ENCODE results near the gene GSTA1. TPM values are rescaled to one million over a fixed set of nuclear protein-coding genes. Genes with fewer than 3 reads are reported as not detected.
A peak's percentile ranks its signal among the peaks of the same experiment; 100 is the strongest.
"Not testable (repeated sequence)": the region's sequence is repeated elsewhere in the genome, so short reads cannot be mapped to it uniquely, and the experiment has no call there.

The GSTA1 gene
- total RNA-seq, 3 donors from 2014 or later = 0.89 to 4.1 (median 1.1) TPM

GRCh38 chr6:52839124-52840055 is 35.8 kb upstream of the GSTA1 start:
- no peaks in the 10 kb centered on the region for H3K36me3 ChIP-seq (ENCODE audit: low read depth)
- no peaks in the 10 kb centered on the region for H3K4me1 ChIP-seq (ENCODE audit: low read depth)
- DNase-seq = peak in 2 of 3 donors; percentile 56 to 65
- H3K4me3 ChIP-seq = no peak overlapping the region
- peak; percentile 52 for TF ChIP-seq CTCF (IDR thresholded peaks at IDR 0.05)
- intact Hi-C loops (cut with DNase I, micrococcal nuclease) = no loop called here
- no peaks in the 10 kb centered on the region for H3K9me3 ChIP-seq
- ATAC-seq = peak; percentile 99

- ATAC-seq (no peak), DNase-seq (no peak)
- no peak overlapping the region for H3K4me3 ChIP-seq
- intact Hi-C loops (cut with DNase I, micrococcal nuclease) = no loop called here
- no peaks in the 10 kb centered on the region for H3K36me3 ChIP-seq (ENCODE audit: low read depth)
- no peaks in the 10 kb centered on the region for H3K4me1 ChIP-seq (ENCODE audit: low read depth)
- no peaks in the 10 kb centered on the region for H3K9me3 ChIP-seq
- TF ChIP-seq CTCF (IDR thresholded peaks at IDR 0.05) = no peak
Observed at GRCh38 chr6:52834481-52834880, 30.9 kb upstream of the GSTA1 start.

- H3K4me3 ChIP-seq; H3K4me1 ChIP-seq (ENCODE audit: low read depth); H3K36me3 ChIP-seq (ENCODE audit: low read depth); DNase-seq; H3K9me3 ChIP-seq; intact Hi-C loops (cut with DNase I, micrococcal nuclease); ATAC-seq: not testable (repeated sequence)
Observed at GRCh38 chr6:52830869-52831268, 27.3 kb upstream of the GSTA1 start.

- Histone ChIP-seq H3K9me3 (no peaks in the 10 kb centered on the region), H3K4me1 (ENCODE audit: low read depth) (no peaks in the 10 kb centered on the region), H3K4me3 (no peak overlapping the region), H3K36me3 (ENCODE audit: low read depth) (no peaks in the 10 kb centered on the region)
- intact Hi-C loops (cut with DNase I, micrococcal nuclease) = no loop called here
- no peak for ATAC-seq
- TF ChIP-seq CTCF (IDR thresholded peaks at IDR 0.05) = no peak
- no peak for DNase-seq
Observed at GRCh38 chr6:52829046-52829817, 25.6 kb upstream of the GSTA1 start.

- intact Hi-C loops (cut with DNase I, micrococcal nuclease); ATAC-seq; H3K36me3 ChIP-seq (ENCODE audit: low read depth): not testable (repeated sequence)
Observed at GRCh38 chr6:52828621-52829020, 25.0 kb upstream of the GSTA1 start.

GRCh38 chr6:52827073-52827783 is 23.6 kb upstream of the GSTA1 start:
- ATAC-seq; H3K4me3 ChIP-seq; H3K36me3 ChIP-seq (ENCODE audit: low read depth); H3K9me3 ChIP-seq; intact Hi-C loops (cut with DNase I, micrococcal nuclease); H3K4me1 ChIP-seq (ENCODE audit: low read depth); DNase-seq: not testable (repeated sequence)

More at GRCh38 chr6:52828621-52829020, 25.0 kb upstream of the GSTA1 start:
- not testable (repeated sequence) for DNase-seq; H3K9me3 ChIP-seq; H3K4me1 ChIP-seq (ENCODE audit: low read depth); H3K4me3 ChIP-seq

Data from mucosa of descending colon (tissue), 3 donors.